B cell (primary cell): Measurements from ENCODE around the gene USP6NL. TPM values are rescaled to one million over a fixed set of nuclear protein-coding genes. Genes with fewer than 3 reads are reported as not detected.

Source experiments
- ATAC-seq: fragments of 200-7000 bp; cut with Tn5 transposase; one replicate; pipeline ENCODE4 v1.10.0; 2021; ENCODE audit warnings: low read depth, mild to moderate bottlenecking, moderate number of reproducible peaks, moderate library complexity
- CTCF ChIA-PET: fragments of 350-600 bp; sonication (Branson Sonifier 250); formaldehyde crosslinking; loops from one replicate; lab custom pipeline; 2021; ENCODE audit warnings: antibody characterized with exemption, inconsistent platforms; lab: Charles Lee
- POLR2A ChIA-PET: fragments of 350-600 bp; sonication (Branson Sonifier 250); formaldehyde crosslinking; loops from one replicate; lab custom pipeline; 2021; ENCODE audit warnings: antibody characterized with exemption; lab: Charles Lee
- DNase-seq: peaks from one replicate; pipeline ENCODE4 v3.0.0; 2013
- H2AFZ ChIP-seq: 2 replicates; pipeline ENCODE4 v1.6.1; 2012; ENCODE audit warnings: mild to moderate bottlenecking, low read depth, low read length; ENCODE audit not compliant: insufficient read depth, poor library complexity, severe bottlenecking
- H3K27ac ChIP-seq, 2 donors: 1 replicate in 1 of 2; 2 replicates in 1 of 2; pipeline ENCODE4 v1.5.1; 2012 to 2013; ENCODE audit warnings: low read length in 2 of 2, mild to moderate bottlenecking in 2 of 2, moderate library complexity in 1 of 2
- H3K27me3 ChIP-seq, 4 experiments: fragments of 200-600 bp in 1 of 4; sonication (generic) in 1 of 4; replicated peaks in 1 of 4; 1 replicate in 2 of 4; 2 replicates in 2 of 4; pipeline versions ENCODE4 v1.6.1 to v1.7.0; 2013 to 2016; ENCODE audit warnings: low read length in 3 of 4, mild to moderate bottlenecking in 2 of 4, mixed read lengths in 1 of 4, moderate library complexity in 1 of 4; ENCODE audit not compliant: insufficient read depth in 4 of 4, control insufficient read depth in 3 of 4; ENCODE audit errors: control extremely low read depth in 1 of 4
- H3K36me3 ChIP-seq, 2 experiments: replicated peaks in 1 of 2; 1 replicate in 1 of 2; 2 replicates in 1 of 2; pipeline versions ENCODE4 v1.6.1 to v1.7.1; 2013; ENCODE audit warnings: low read length in 1 of 2; ENCODE audit not compliant: insufficient read depth in 2 of 2, control insufficient read depth in 1 of 2; ENCODE audit errors: control extremely low read depth in 1 of 2, extremely low read depth in 1 of 2
- H3K4me1 ChIP-seq, 2 donors: fragments of 200-600 bp in 1 of 2; sonication (generic) in 1 of 2; 1 replicate in 1 of 2; 2 replicates in 1 of 2; pipeline versions ENCODE4 v1.5.1 to v1.6.1; 2013 to 2017; ENCODE audit warnings: low read length in 2 of 2; ENCODE audit not compliant: control insufficient read depth in 2 of 2, insufficient read depth in 2 of 2
- H3K4me2 ChIP-seq: replicated peaks from 2 replicates; pipeline ENCODE3; 2012; ENCODE audit warnings: mild to moderate bottlenecking, low read depth, low read length; ENCODE audit not compliant: poor library complexity, severe bottlenecking
- H3K4me3 ChIP-seq, 5 experiments: fragments of 200-600 bp in 1 of 5; sonication (generic) in 1 of 5; 1 replicate in 3 of 5; 2 replicates in 2 of 5; pipeline versions ENCODE4 v1.5.1 to v1.7.0; 2011 to 2016; ENCODE audit warnings: low read length in 4 of 5, mild to moderate bottlenecking in 4 of 5, low read depth in 2 of 5, control low read depth in 1 of 5, moderate library complexity in 1 of 5; ENCODE audit not compliant: insufficient read depth in 1 of 5; ENCODE audit errors: control extremely low read depth in 1 of 5, extremely low read depth in 1 of 5
- H3K79me2 ChIP-seq: fragments of 200-600 bp; sonication (generic); one replicate; pipeline ENCODE4 v1.6.0; 2016; ENCODE audit warnings: low read length; ENCODE audit not compliant: control insufficient read depth, insufficient read depth
- H3K9ac ChIP-seq: fragments of 200-600 bp; sonication (generic); 2 replicates; pipeline ENCODE4 v1.6.1; 2017; ENCODE audit warnings: mild to moderate bottlenecking, low read length, moderate library complexity
- H3K9me3 ChIP-seq, 3 donors: one replicate each; pipeline versions ENCODE4 v1.6.1 to v1.7.1; 2013; ENCODE audit warnings: low read length in 2 of 3; ENCODE audit not compliant: control insufficient read depth in 2 of 3, insufficient read depth in 1 of 3; ENCODE audit errors: control extremely low read depth in 1 of 3
- H4K20me1 ChIP-seq: 2 replicates; pipeline ENCODE4 v1.6.0; 2012; ENCODE audit warnings: mild to moderate bottlenecking, low read length; ENCODE audit not compliant: insufficient read depth, control insufficient read depth, poor library complexity, severe bottlenecking
- H3K27ac Mint-ChIP-seq: one replicate; pipeline ENCODE4 v1.8.0; 2021; ENCODE audit warnings: mixed read lengths
- H3K27me3 Mint-ChIP-seq: one replicate; pipeline ENCODE4 v1.8.0; 2021; ENCODE audit warnings: mixed read lengths
- H3K4me1 Mint-ChIP-seq: one replicate; pipeline ENCODE4 v1.8.0; 2021; ENCODE audit warnings: mixed read lengths
- H3K4me3 Mint-ChIP-seq: one replicate; pipeline ENCODE4 v1.8.0; 2021; ENCODE audit warnings: mixed read lengths
- H3K9me3 Mint-ChIP-seq: one replicate; pipeline ENCODE4 v1.8.0; 2022; ENCODE audit warnings: mixed read lengths; ENCODE audit not compliant: insufficient read depth
- EZH2 ChIP-seq: IDR thresholded peaks from 2 replicates; pipeline ENCODE4 v1.6.1; 2012; ENCODE audit warnings: borderline replicate concordance, low read depth, mild to moderate bottlenecking, moderate library complexity, low read length; ENCODE audit not compliant: insufficient read depth, poor library complexity, severe bottlenecking
- WGBS: methylation state at CpG from one replicate; pipeline ENCODE4 v1.1.5; 2013; ENCODE audit warnings: missing lambda C conversion rate; ENCODE audit not compliant: insufficient coverage; 5-methylcytosine and 5-hydroxymethylcytosine counted together
- intact Hi-C: fragments of 100-400 bp; cut with micrococcal nuclease; formaldehyde crosslinking; loops from one replicate; pipeline ENCODE4 v1.10.0; 2022
- polyA plus RNA-seq: library from polyadenylated mRNA; depleted of rRNA; stranded (reverse); fragments of >200 nt; gene quantifications from 2 replicates; pipeline ENCODE4 v1.2.3, GENCODE V29; 2012
- total RNA-seq, 2 donors: library from RNA; stranded (reverse); fragments of 120-200 nt in 1 of 2; gene quantifications; 1 replicate in 1 of 2; 2 replicates in 1 of 2; pipeline versions ENCODE4 v1.2.3 to v1.2.4, GENCODE V29; 2013 to 2022
- TF ChIP-seq, protein P1 (sequence below): fragments of 200-600 bp; IDR thresholded peaks from one replicate; pipeline ENCODE4 v1.8.0; 2022; ENCODE audit warnings: antibody characterized with exemption, mild to moderate bottlenecking

USP6NL gene
- total and polyA plus RNA-seq, 2 donors (not counting 1 experiment from before 2014, with no cell fraction given), result 27.0 to 61.5 TPM

GRCh38 chr10:11553773-11554381, 57.6 kb downstream of the USP6NL start:
- H3K4me1 Mint-ChIP-seq, result peaks cover 84% of the 10 kb centered on the region
- peak overlapping the region; percentile 86 for H3K27ac Mint-ChIP-seq
- H3K9me3 ChIP-seq, result peaks cover 0 to 8% (median 5%) of the 10 kb centered on the region in 3 donors
- WGBS, result 83% methylated on average over 6 of the region's 6 CpGs
- POLR2A ChIA-PET, result interaction anchor here (0.5 to 1.3 kb wide), 9 partner anchors 19 to 171 kb away, joined by 3 to 10 read pairs (median 4); no protein-coding TSS in a partner anchor
- peak overlapping the region; percentile 75 for H3K4me2 ChIP-seq
- peak overlapping the region; percentile 7 for H2AFZ ChIP-seq
- H3K9ac ChIP-seq, result peak overlapping the region; percentile 46
- no peaks in the 10 kb centered on the region for H3K36me3 ChIP-seq
- peak; percentile 72 for DNase-seq
- CTCF ChIA-PET, result interaction anchor here (0.8 to 2.0 kb wide), 7 partner anchors 11 to 131 kb away, joined by 3 to 5 read pairs (median 4); no protein-coding TSS in a partner anchor
- H3K79me2 ChIP-seq, result peaks cover 95% of the 10 kb centered on the region
- TF ChIP-seq EZH2, result no peak
- TF ChIP-seq, protein P1, sequence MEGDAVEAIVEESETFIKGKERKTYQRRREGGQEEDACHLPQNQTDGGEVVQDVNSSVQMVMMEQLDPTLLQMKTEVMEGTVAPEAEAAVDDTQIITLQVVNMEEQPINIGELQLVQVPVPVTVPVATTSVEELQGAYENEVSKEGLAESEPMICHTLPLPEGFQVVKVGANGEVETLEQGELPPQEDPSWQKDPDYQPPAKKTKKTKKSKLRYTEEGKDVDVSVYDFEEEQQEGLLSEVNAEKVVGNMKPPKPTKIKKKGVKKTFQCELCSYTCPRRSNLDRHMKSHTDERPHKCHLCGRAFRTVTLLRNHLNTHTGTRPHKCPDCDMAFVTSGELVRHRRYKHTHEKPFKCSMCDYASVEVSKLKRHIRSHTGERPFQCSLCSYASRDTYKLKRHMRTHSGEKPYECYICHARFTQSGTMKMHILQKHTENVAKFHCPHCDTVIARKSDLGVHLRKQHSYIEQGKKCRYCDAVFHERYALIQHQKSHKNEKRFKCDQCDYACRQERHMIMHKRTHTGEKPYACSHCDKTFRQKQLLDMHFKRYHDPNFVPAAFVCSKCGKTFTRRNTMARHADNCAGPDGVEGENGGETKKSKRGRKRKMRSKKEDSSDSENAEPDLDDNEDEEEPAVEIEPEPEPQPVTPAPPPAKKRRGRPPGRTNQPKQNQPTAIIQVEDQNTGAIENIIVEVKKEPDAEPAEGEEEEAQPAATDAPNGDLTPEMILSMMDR, result no peak
- peak overlapping the region; percentile 77 for H3K4me3 Mint-ChIP-seq
- H3K27me3 Mint-ChIP-seq, result no peaks in the 10 kb centered on the region
- H4K20me1 ChIP-seq, result no peaks in the 10 kb centered on the region
- peaks cover 2% of the 10 kb centered on the region for H3K9me3 Mint-ChIP-seq
- intact Hi-C loops, result no loop called here
- peak overlapping the region in 4 of 5 experiments; percentile 16 to 53 (median 33) for H3K4me3 ChIP-seq
- peak overlapping the region; percentile 60 to 81 for H3K27ac ChIP-seq
- peak; percentile 67 for ATAC-seq
- no peaks in the 10 kb centered on the region for H3K27me3 ChIP-seq
- H3K4me1 ChIP-seq, result peaks cover 73 to 83% of the 10 kb centered on the region in 2 donors
